Bronchial epithelial cell (primary cell): ENCODE measurements around the gene ARHGAP28. TPM values are rescaled to one million over a fixed set of nuclear protein-coding genes. Genes with fewer than 3 reads are reported as not detected.
"Not testable (repeated sequence)": the region's sequence is repeated elsewhere in the genome, so short reads cannot be mapped to it uniquely, and the experiment has no call there.

Experiments
- DNase-seq: peaks from one replicate; pipeline ENCODE4 v3.0.0-alpha.2; 2010; ENCODE audit warnings: low read depth
- FAIRE-seq: peaks from 2 replicates; lab custom pipeline; 2011; peaks lifted over from hg19 to GRCh38; lab: Jason Lieb, UNC
- H3K27me3 ChIP-seq: 2 replicates; pipeline ENCODE4 v1.5.1; 2011; ENCODE audit warnings: low read length; ENCODE audit not compliant: control insufficient read depth, insufficient read depth
- H3K36me3 ChIP-seq: 2 replicates; pipeline ENCODE4 v1.5.1; 2011; ENCODE audit warnings: low read length; ENCODE audit not compliant: control insufficient read depth, insufficient read depth
- H3K4me3 ChIP-seq: 2 replicates; pipeline ENCODE4 v1.5.1; 2011; ENCODE audit warnings: mild to moderate bottlenecking, low read depth, low read length, control low read depth
- total RNA-seq: library from RNA; depleted of rRNA; stranded (reverse); fragments of >200 nt; gene quantifications from 2 replicates; pipeline ENCODE4 v1.2.1, GENCODE V29; 2014
- TF ChIP-seq, protein P1 (sequence below): IDR thresholded peaks from 2 replicates; pipeline ENCODE4 v1.5.1; 2011; ENCODE audit warnings: mild to moderate bottlenecking, moderate library complexity, low read length, control low read depth, inconsistent platforms; ENCODE audit not compliant: insufficient read depth, severe bottlenecking

ARHGAP28 gene
- total RNA-seq, 1 donor from 2014 or later = 0.26 TPM

DNA sequence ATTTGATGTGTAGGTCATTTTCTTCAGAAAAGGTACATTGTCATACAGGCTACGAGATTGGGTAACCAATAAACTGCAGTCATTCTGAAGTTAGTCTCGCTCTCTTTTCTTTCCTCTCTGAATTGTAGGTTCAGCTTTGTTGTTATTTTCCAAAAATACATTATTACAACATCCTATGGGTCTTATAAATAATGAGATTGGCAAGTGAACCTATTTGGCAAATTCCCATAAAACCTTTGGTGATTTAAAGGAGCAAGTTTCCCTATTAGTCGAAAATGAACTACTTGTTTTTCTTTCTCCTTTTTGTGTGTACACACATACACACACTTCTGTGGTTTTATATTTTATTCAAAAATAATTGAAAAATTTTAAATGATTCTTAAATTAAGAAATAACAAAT, 67.0 kb downstream of the ARHGAP28 start:
- no peak for FAIRE-seq
- TF ChIP-seq, protein P1, sequence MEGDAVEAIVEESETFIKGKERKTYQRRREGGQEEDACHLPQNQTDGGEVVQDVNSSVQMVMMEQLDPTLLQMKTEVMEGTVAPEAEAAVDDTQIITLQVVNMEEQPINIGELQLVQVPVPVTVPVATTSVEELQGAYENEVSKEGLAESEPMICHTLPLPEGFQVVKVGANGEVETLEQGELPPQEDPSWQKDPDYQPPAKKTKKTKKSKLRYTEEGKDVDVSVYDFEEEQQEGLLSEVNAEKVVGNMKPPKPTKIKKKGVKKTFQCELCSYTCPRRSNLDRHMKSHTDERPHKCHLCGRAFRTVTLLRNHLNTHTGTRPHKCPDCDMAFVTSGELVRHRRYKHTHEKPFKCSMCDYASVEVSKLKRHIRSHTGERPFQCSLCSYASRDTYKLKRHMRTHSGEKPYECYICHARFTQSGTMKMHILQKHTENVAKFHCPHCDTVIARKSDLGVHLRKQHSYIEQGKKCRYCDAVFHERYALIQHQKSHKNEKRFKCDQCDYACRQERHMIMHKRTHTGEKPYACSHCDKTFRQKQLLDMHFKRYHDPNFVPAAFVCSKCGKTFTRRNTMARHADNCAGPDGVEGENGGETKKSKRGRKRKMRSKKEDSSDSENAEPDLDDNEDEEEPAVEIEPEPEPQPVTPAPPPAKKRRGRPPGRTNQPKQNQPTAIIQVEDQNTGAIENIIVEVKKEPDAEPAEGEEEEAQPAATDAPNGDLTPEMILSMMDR = no peak
- Histone ChIP-seq H3K27me3 (no peaks in the 10 kb centered on the region), H3K36me3 (no peaks in the 10 kb centered on the region), H3K4me3 (no peak overlapping the region)
- DNase-seq = no peak

DNA sequence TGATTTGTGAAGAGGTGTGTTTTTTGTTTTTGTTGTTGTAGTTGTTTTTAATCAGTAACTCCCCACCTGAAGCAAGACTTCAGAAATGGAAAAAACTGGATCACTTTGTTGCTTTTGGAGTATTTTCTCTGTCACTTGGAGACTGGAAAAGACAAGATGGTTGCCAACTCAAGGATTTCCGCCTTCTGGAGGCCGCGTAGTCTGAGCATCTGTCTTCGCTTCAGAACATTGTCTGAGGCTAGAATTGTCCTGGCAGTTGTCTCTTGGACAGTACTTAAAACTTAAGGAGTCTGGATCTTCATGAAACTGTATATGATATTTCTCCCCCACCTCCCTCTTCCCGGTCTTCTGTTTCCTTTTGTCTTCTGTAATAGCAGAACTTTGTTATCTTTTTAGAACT, 67.7 kb downstream of the ARHGAP28 start:
- TF ChIP-seq, protein P1 = no peak
- Histone ChIP-seq H3K27me3 (no peaks in the 10 kb centered on the region), H3K36me3 (no peaks in the 10 kb centered on the region), H3K4me3 (no peak overlapping the region)
- FAIRE-seq (no peak), DNase-seq (no peak)

DNA sequence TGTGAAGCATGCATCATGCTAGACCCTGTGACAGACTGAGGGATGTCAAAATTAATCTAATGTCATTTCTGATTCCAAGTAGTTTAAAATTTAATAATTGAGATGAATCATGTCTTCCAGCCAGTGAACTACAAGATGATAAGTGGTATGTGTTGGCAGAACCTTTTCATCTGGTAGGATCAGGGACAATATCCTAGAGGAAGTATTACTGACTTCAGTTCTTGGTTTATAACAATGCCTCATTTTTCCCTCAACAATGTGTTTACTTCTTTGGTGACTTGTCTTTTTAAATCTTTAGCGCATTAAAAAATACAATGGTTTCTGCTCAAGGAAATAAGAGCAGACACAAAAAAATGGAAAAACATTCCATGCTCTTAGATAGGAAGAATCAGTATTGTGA, 69.4 kb downstream of the ARHGAP28 start:
- Histone ChIP-seq H3K27me3 (no peaks in the 10 kb centered on the region), H3K4me3 (no peak overlapping the region), H3K36me3 (no peaks in the 10 kb centered on the region)
- no peak for FAIRE-seq
- no peak for DNase-seq
- TF ChIP-seq, protein P1 = no peak

DNA sequence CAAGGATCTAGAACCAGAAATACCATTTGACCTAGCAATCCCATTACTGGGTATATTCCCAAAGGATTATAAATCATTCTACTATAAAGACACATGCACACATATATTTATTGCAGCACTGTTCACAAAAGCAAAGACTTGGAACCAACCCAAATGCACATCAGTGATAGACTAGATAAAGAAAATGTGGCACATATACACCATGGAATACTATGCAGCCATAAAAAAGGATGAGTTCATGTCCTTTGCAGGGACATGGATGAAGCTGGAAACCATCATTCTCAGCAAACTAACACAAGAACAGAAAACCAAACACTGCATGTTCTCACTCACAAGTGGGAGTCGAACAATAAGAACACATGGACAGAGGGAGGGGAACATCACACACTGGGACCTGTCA, 70.8 kb downstream of the ARHGAP28 start:
- not testable (repeated sequence) for H3K36me3 ChIP-seq, DNase-seq, H3K27me3 ChIP-seq, FAIRE-seq, H3K4me3 ChIP-seq

DNA sequence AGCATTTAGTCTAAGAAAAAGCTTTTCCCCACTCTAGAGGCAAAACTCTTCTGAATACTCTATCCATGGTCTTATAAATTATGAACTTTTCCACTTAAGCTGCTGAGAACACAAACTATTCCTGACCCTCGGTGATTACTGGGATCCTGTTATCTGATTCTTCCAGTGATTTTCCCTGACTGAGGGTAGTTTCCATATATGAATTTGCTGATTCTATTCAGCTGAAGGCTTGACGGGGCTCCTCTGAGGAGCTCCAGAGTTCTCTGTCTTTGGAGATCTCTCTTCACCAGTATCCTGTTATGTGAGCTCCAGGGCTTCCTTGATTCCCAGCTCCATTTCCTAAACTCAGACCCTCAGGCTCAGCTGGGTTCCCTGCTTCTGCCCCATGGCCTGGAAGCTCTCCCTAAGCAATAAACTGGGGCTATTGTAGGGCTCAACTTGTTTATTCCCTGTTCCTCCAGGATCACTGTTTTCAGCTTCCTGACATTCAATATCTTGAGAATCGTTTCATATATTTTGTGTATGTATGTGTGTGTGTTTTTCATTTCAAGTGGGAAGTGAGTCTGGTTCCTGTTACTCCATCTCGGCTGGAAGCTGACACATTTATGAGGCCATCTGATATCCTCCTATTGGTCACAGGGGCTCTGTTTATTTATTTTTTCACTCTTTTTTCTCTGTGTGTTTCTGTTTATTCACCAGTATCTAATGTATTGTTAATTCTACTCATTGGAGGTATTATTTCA, 78.2 kb downstream of the ARHGAP28 start:
- FAIRE-seq = no peak
- TF ChIP-seq, protein P1 = no peak
- no peaks in the 10 kb centered on the region for H3K27me3 ChIP-seq
- H3K36me3 ChIP-seq = no peaks in the 10 kb centered on the region
- H3K4me3 ChIP-seq = no peak overlapping the region
- no peak for DNase-seq

DNA sequence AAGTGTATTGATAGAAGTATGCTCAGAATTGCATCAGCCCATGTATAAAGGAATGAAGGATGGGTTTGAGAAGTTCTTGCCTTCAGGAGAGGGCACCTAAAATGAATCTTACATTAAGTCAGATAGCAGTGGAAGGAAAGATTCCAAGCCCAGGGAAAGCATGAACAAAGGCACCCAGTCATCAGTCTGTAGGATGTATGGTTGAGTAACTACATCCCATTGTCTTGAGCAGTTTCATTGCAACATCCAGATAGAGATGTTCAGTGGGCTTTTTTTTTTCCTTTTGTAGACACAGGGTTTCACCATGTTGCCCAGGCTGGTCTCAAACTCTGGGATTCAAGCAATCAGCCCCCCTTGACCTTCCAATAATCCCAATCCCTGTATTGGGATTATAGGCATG, 80.7 kb downstream of the ARHGAP28 start:
- no peak for FAIRE-seq
- H3K4me3 ChIP-seq = no peak overlapping the region

More for the DNA sequence above, 80.7 kb downstream of the ARHGAP28 start:
- Histone ChIP-seq H3K36me3 (no peaks in the 10 kb centered on the region), H3K27me3 (no peaks in the 10 kb centered on the region)
- TF ChIP-seq, protein P1 = no peak
- DNase-seq = no peak
